Endothelial cell (in vitro differentiated cells): ENCODE data around the gene INPPL1. TPM values are rescaled to one million over a fixed set of nuclear protein-coding genes. Genes with fewer than 3 reads are reported as not detected.
"Not testable (repeated sequence)": the region's sequence is repeated elsewhere in the genome, so short reads cannot be mapped to it uniquely, and the experiment has no call there.

Experiments
- DNase-seq: peaks from one replicate; pipeline ENCODE4 v3.0.0; 2021; ENCODE audit warnings: low spot score
- H3K27ac Mint-ChIP-seq: one replicate; pipeline ENCODE4 v1.8.0; 2021; ENCODE audit warnings: mixed read lengths, inconsistent platforms; ENCODE audit not compliant: unreplicated experiment
- H3K27me3 Mint-ChIP-seq: one replicate; pipeline ENCODE4 v1.8.0; 2021; ENCODE audit warnings: mild to moderate bottlenecking, moderate library complexity, mixed read lengths, inconsistent platforms; ENCODE audit not compliant: unreplicated experiment
- H3K36me3 Mint-ChIP-seq: one replicate; pipeline ENCODE4 v1.8.0; 2021; ENCODE audit warnings: mild to moderate bottlenecking, low read depth, mixed read lengths, inconsistent platforms; ENCODE audit not compliant: unreplicated experiment
- H3K4me1 Mint-ChIP-seq: one replicate; pipeline ENCODE4 v1.8.0; 2021; ENCODE audit warnings: mild to moderate bottlenecking, mixed read lengths, inconsistent platforms; ENCODE audit not compliant: unreplicated experiment
- H3K4me3 Mint-ChIP-seq: one replicate; pipeline ENCODE4 v1.8.0; 2021; ENCODE audit warnings: mild to moderate bottlenecking, mixed read lengths, inconsistent platforms; ENCODE audit not compliant: unreplicated experiment
- H3K9me3 Mint-ChIP-seq: one replicate; pipeline ENCODE4 v1.8.0; 2021; ENCODE audit warnings: mixed read lengths, inconsistent platforms; ENCODE audit not compliant: unreplicated experiment
- total RNA-seq: library from RNA; stranded (reverse); fragmentation: NEBNext Ultra II Directional; extraction: Animal tissue kit (Norgen Biotek cat#: 25700); gene quantifications from one replicate; pipeline ENCODE4 v1.2.1, GENCODE V29; 2021; ENCODE audit not compliant: unreplicated experiment
- TF ChIP-seq, protein P1 (sequence below): fragments of 200-600 bp; sonication (generic); IDR thresholded peaks from one replicate; pipeline ENCODE4 v1.5.0; 2021; ENCODE audit warnings: antibody characterized with exemption; ENCODE audit not compliant: unreplicated experiment

Gene INPPL1
- total RNA-seq, 1 donor from 2014 or later = 168 TPM

DNA sequence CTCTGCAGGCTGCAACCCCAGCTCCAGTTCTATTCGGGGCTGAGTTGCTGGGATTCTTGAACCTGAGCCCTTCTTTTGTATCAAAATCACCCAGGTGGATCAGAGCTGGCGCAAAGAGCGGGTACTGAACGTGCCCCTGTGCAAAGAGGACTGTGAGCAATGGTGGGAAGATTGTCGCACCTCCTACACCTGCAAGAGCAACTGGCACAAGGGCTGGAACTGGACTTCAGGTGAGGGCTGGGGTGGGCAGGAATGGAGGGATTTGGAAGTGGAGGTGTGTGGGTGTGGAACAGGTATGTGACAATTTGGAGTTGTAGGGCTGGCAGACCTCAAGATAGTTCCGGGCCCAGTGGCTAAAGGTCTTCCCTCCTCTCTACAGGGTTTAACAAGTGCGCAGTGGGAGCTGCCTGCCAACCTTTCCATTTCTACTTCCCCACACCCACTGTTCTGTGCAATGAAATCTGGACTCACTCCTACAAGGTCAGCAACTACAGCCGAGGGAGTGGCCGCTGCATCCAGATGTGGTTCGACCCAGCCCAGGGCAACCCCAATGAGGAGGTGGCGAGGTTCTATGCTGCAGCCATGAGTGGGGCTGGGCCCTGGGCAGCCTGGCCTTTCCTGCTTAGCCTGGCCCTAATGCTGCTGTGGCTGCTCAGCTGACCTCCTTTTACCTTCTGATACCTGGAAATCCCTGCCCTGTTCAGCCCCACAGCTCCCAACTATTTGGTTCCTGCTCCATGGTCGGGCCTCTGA is 28.9 kb upstream of the INPPL1 start:
- H3K4me1 Mint-ChIP-seq = peaks cover 3% of the 10 kb centered on the region
- no peak overlapping the region for H3K27ac Mint-ChIP-seq
- TF ChIP-seq, protein P1, sequence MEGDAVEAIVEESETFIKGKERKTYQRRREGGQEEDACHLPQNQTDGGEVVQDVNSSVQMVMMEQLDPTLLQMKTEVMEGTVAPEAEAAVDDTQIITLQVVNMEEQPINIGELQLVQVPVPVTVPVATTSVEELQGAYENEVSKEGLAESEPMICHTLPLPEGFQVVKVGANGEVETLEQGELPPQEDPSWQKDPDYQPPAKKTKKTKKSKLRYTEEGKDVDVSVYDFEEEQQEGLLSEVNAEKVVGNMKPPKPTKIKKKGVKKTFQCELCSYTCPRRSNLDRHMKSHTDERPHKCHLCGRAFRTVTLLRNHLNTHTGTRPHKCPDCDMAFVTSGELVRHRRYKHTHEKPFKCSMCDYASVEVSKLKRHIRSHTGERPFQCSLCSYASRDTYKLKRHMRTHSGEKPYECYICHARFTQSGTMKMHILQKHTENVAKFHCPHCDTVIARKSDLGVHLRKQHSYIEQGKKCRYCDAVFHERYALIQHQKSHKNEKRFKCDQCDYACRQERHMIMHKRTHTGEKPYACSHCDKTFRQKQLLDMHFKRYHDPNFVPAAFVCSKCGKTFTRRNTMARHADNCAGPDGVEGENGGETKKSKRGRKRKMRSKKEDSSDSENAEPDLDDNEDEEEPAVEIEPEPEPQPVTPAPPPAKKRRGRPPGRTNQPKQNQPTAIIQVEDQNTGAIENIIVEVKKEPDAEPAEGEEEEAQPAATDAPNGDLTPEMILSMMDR = no peak
- no peaks in the 10 kb centered on the region for H3K9me3 Mint-ChIP-seq
- DNase-seq = no peak
- H3K27me3 Mint-ChIP-seq = no peaks in the 10 kb centered on the region
- H3K36me3 Mint-ChIP-seq = no peaks in the 10 kb centered on the region
- H3K4me3 Mint-ChIP-seq = no peak overlapping the region

DNA sequence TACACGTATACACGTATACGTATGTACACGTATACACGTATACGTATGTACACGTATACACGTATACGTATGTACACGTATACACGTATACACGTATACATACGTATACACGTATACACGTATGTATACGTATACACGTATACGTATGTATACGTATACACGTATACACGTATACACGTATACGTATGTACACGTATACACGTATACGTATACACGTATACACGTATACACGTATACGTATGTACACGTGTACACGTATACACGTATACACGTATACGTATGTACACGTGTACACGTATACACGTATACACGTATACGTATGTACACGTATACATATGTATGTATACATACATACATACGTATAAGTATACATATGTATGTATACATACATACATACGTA is 23.1 kb upstream of the INPPL1 start:
- not testable (repeated sequence) for H3K9me3 Mint-ChIP-seq, DNase-seq, H3K36me3 Mint-ChIP-seq, H3K4me3 Mint-ChIP-seq, H3K4me1 Mint-ChIP-seq, H3K27me3 Mint-ChIP-seq, H3K27ac Mint-ChIP-seq

DNA sequence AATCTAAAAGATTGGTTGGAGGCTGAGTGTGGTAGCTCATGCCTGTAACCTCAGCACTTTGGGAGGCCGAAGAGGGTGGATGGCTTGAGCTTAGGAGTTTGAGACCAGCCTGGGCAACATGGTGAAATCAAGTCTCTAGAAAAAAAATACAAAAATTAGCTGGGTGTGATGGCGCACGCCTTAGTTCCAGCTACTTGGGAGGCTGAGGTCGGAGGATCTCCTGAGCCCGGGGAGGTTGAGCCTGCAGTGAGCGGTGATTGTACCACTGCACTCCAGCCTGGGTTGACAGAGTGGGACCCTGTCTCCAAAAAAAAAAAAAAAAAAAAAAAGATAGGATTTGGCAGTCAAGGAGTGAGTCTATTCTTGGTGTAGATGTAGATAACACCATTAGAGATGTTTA is 22.0 kb upstream of the INPPL1 start:
- no peaks in the 10 kb centered on the region for H3K9me3 Mint-ChIP-seq
- no peak overlapping the region for H3K4me3 Mint-ChIP-seq
- TF ChIP-seq, protein P1 = no peak
- no peak for DNase-seq
- peaks cover 1% of the 10 kb centered on the region for H3K27me3 Mint-ChIP-seq
- H3K4me1 Mint-ChIP-seq = no peaks in the 10 kb centered on the region
- no peaks in the 10 kb centered on the region for H3K36me3 Mint-ChIP-seq
- no peak overlapping the region for H3K27ac Mint-ChIP-seq

DNA sequence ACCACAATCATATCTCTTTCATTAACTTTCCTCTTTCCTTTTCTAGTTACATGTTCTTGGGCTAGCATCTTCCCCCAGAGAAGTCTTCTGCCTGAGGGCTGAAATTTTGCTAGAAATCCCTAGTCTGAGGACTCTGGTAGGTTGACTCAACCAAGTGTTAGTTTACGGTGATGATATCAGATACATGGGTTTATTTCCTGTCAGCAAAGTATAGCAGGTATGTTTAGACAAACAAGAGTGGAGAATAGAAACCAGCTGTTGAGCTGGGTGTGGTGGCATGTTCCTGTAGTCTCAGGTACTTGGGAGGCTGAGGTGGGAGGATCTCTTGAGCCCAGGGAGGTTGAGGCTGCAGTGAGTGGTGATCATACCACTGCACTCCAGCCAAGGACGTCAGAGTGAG is 21.4 kb upstream of the INPPL1 start:
- Mint-ChIP-seq H3K4me3 (no peak overlapping the region), H3K27me3 (peaks cover 1% of the 10 kb centered on the region), H3K4me1 (no peaks in the 10 kb centered on the region)

DNA sequence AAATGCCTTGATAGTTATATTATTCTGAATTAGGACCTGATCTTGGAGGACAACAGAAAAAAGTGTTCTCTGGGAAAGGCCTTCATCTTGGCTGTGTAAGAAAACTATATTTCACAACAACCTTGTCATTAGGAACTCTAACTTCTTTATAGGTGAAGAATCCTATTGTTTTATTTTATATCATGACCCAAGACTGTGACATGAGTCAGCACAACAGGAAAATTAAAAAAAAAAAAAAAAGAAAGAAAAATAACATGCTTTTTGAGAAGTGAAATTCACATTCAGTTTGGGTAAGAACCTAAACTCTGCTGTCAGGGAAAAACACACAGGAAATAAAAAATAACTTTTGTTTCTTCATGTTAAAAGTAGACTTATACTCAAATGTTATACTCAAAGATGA is 19.7 kb upstream of the INPPL1 start:
- Mint-ChIP-seq H3K4me3 (no peak overlapping the region), H3K36me3 (no peaks in the 10 kb centered on the region), H3K4me1 (no peaks in the 10 kb centered on the region), H3K27ac (no peak overlapping the region), H3K27me3 (peaks cover 1% of the 10 kb centered on the region), H3K9me3 (no peaks in the 10 kb centered on the region)
- DNase-seq = no peak
- TF ChIP-seq, protein P1 = no peak

More for the DNA sequence above, 21.4 kb upstream of the INPPL1 start:
- DNase-seq = no peak
- Mint-ChIP-seq H3K27ac (no peak overlapping the region), H3K36me3 (no peaks in the 10 kb centered on the region), H3K9me3 (no peaks in the 10 kb centered on the region)
- TF ChIP-seq, protein P1 = no peak

DNA sequence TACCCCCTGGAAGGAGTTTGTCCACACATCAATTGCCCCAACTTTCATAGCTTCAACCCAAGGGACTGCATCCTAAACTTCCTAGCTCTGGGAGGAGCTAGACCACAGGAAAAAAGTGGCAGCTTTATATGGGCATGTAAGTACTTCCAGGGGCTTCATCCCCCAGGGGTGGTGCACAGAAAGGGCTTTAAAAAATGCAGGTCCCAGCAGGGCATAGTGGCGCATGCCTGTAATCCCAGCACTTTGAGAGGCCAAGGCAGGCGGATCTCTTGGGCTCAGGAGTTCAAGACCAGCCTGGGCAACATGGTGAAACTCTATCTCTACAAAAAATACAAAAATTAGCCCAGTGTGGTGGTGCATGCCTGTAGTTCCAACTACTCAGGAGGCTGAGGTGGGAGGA is 17.8 kb upstream of the INPPL1 start:
- not testable (repeated sequence) for H3K27ac Mint-ChIP-seq, DNase-seq, H3K36me3 Mint-ChIP-seq, H3K4me3 Mint-ChIP-seq, H3K4me1 Mint-ChIP-seq, H3K9me3 Mint-ChIP-seq, H3K27me3 Mint-ChIP-seq
